Stomach (tissue), 4 donors: ENCODE measurements around the gene ADCK2.

Experiments
- POLR2A ChIP-seq, 4 donors: fragments of 450-650 bp; IDR thresholded peaks; one replicate each; pipeline ENCODE4 v1.6.1; 2016; ENCODE audit warnings: antibody characterized with exemption in 4 of 4, control low read depth in 2 of 4, mild to moderate bottlenecking in 1 of 4, moderate library complexity in 1 of 4
- TF ChIP-seq, protein P1 (sequence below), 7 experiments: fragments of 450-650 bp in 4 of 7; fragments of 200-600 bp in 3 of 7; sonication (generic) in 3 of 7; IDR thresholded peaks; one replicate each; pipeline ENCODE4 v1.5.1; 2016 to 2019; ENCODE audit warnings: antibody characterized with exemption in 7 of 7, control low read depth in 2 of 7, mild to moderate bottlenecking in 1 of 7

DNA sequence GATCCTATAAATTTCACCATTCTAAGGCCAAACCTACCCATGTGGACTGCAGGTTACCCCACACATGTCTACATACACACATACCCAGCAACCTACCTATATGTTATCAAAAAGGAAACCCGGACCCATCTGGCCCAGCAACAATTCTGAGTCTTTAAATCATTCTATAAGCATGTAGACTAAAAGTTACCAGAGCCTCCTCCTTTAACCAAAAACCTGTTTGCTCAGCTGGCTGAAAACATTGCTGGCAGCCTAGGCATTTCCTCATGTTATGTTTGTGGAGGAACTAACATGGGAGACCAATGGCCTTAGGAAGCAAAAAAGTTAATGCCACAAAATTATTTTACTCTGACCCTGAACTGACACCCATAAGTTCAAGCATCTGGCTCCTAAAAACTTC, 5.3 kb upstream of the ADCK2 start:
- TF ChIP-seq, protein P1, sequence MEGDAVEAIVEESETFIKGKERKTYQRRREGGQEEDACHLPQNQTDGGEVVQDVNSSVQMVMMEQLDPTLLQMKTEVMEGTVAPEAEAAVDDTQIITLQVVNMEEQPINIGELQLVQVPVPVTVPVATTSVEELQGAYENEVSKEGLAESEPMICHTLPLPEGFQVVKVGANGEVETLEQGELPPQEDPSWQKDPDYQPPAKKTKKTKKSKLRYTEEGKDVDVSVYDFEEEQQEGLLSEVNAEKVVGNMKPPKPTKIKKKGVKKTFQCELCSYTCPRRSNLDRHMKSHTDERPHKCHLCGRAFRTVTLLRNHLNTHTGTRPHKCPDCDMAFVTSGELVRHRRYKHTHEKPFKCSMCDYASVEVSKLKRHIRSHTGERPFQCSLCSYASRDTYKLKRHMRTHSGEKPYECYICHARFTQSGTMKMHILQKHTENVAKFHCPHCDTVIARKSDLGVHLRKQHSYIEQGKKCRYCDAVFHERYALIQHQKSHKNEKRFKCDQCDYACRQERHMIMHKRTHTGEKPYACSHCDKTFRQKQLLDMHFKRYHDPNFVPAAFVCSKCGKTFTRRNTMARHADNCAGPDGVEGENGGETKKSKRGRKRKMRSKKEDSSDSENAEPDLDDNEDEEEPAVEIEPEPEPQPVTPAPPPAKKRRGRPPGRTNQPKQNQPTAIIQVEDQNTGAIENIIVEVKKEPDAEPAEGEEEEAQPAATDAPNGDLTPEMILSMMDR (IDR thresholded peaks at IDR 0.05) = no peak
- no peak for TF ChIP-seq POLR2A (IDR thresholded peaks at IDR 0.05)
